Measurements from ENCODE around the gene NEDD4L. TPM values are rescaled to one million over a fixed set of nuclear protein-coding genes. Genes with fewer than 3 reads are reported as not detected.
"Not testable (repeated sequence)": the region's sequence is repeated elsewhere in the genome, so short reads cannot be mapped to it uniquely, and the experiment has no call there.

The NEDD4L gene
- total and polyA plus RNA-seq, 4 donors: 40.2 to 308 (median 148) TPM

DNA sequence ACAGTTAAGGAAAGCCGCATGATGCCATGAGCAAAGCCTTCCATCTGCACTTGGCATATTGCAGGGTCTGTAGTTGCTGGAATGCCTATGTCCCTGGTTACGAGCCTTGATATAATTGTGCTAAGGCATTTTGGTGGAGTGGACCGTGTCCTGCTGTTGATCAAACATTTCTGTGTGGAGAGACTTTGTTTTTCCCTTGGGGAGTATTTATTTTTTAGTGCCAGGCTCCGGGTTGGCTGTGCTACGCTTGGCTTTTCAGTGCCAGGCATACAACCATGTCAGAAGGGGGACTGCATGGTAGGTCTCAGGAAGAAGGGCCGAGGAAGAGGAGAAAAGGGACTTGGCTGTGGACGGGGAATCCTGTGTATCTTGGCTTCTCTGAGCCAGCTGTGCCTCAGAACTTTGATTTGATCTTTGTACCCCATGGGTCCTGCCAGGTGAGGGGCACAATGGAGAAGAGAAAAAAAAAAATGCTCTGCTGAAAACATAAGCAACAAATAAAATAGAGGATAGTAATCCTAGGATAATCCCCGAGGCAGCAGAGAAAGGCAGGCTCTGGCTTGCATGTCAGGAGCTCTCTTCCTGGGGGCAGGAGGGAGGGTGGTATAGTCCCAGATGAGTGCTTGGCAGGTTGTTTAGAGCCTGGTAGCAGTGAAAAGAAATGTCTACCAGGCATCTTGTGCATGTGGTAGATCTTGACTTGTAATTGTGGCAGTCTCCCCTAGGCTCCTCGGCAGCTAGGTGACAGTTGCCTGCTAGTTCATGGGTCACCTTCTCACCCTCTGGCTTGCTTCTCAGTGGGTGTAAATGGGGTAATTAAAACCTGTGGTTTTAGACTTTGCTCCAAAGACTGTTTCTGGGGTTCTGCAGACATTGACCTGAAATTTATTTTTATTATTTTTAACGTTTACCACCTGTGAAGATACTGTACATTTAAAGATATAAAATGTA, 233.0 kb downstream of the NEDD4L start:
- TF ChIP-seq, protein P1, sequence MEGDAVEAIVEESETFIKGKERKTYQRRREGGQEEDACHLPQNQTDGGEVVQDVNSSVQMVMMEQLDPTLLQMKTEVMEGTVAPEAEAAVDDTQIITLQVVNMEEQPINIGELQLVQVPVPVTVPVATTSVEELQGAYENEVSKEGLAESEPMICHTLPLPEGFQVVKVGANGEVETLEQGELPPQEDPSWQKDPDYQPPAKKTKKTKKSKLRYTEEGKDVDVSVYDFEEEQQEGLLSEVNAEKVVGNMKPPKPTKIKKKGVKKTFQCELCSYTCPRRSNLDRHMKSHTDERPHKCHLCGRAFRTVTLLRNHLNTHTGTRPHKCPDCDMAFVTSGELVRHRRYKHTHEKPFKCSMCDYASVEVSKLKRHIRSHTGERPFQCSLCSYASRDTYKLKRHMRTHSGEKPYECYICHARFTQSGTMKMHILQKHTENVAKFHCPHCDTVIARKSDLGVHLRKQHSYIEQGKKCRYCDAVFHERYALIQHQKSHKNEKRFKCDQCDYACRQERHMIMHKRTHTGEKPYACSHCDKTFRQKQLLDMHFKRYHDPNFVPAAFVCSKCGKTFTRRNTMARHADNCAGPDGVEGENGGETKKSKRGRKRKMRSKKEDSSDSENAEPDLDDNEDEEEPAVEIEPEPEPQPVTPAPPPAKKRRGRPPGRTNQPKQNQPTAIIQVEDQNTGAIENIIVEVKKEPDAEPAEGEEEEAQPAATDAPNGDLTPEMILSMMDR (IDR thresholded peaks at IDR 0.05; ENCODE audit: control extremely low read depth, extremely low read depth): no peak
- Histone ChIP-seq H3K27me3 (ENCODE audit: control insufficient read depth in 3 of 3, insufficient read depth in 3 of 3, low read length in 2 of 3) (no peaks in the 10 kb centered on the region), H3K36me3 (ENCODE audit: control insufficient read depth in 4 of 4, insufficient read depth in 4 of 4, low read length in 4 of 4) (no peaks in the 10 kb centered on the region), H3K9me3 (ENCODE audit: control insufficient read depth in 4 of 4, insufficient read depth in 3 of 4, low read length in 3 of 4) (no peaks in the 10 kb centered on the region), H3K27ac (ENCODE audit: low read depth in 1 of 2, low read length in 1 of 2) (peak overlapping the region; percentile 66 to 79), H3K4me1 (ENCODE audit: control insufficient read depth in 5 of 5, insufficient read depth in 5 of 5, low read length in 5 of 5) (peaks cover 0 to 24% (median 13%) of the 10 kb centered on the region in 5 donors), H3K9ac (ENCODE audit: insufficient read depth in 1 of 2, low read length in 2 of 2) (peak overlapping the region in 1 of 2 donors; percentile 27), H3K4me3 (no peak overlapping the region)
- DNase-seq (no peak), ATAC-seq (ENCODE audit: insufficient read depth, low FRiP score) (no peak)
- WGBS, 2 donors: 64 to 83% methylated on average over 10 of the region's 10 CpGs

DNA sequence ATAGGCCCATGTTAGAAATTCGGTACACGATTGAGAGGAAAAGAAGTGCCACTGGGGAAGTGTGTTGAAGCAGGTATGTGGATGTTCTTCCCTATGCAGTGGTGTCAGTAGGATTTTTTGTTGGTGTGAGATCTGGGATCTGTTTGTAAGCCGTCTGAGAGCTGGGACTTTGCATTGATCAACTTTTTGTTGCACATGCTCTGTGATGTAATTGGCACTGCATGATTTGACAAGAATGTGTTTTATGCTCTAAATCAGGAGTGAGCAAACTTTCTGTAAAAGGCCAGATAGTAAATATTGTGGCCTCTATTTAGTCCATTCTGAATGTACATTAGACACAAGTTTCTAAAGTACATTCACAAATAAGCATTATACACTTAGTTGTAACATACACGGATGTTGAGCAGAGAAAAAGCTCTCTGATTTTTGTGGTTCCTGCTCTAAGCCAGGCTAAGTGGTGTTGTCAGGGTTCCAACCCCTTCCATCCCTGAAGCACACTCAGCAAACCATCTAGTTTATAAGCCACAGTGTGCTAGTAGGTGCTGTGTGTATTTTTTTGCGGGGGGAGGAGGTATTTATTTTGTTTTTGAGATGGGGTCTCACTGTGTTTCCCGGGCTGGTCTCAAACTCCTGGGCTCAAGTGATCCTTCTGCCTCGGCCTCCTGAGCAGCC, 235.6 kb downstream of the NEDD4L start:
- WGBS, 2 donors: 69 to 83% methylated on average over 7 of the region's 7 CpGs
- ATAC-seq (ENCODE audit: insufficient read depth, low FRiP score) (no peak), DNase-seq (no peak)
- Histone ChIP-seq H3K4me1 (ENCODE audit: control insufficient read depth in 5 of 5, insufficient read depth in 5 of 5, low read length in 5 of 5) (peaks cover 0 to 20% (median 9%) of the 10 kb centered on the region in 5 donors), H3K4me3 (no peak overlapping the region), H3K9ac (ENCODE audit: insufficient read depth in 1 of 2, low read length in 2 of 2) (no peak overlapping the region), H3K27me3 (ENCODE audit: control insufficient read depth in 3 of 3, insufficient read depth in 3 of 3, low read length in 2 of 3) (no peaks in the 10 kb centered on the region), H3K36me3 (ENCODE audit: control insufficient read depth in 4 of 4, insufficient read depth in 4 of 4, low read length in 4 of 4) (no peaks in the 10 kb centered on the region), H3K9me3 (ENCODE audit: control insufficient read depth in 4 of 4, insufficient read depth in 3 of 4, low read length in 3 of 4) (no peaks in the 10 kb centered on the region), H3K27ac (ENCODE audit: low read depth in 1 of 2, low read length in 1 of 2) (peak overlapping the region in 1 of 2 donors; percentile 72)
- TF ChIP-seq, protein P1 (IDR thresholded peaks at IDR 0.05; ENCODE audit: control extremely low read depth, extremely low read depth): no peak

DNA sequence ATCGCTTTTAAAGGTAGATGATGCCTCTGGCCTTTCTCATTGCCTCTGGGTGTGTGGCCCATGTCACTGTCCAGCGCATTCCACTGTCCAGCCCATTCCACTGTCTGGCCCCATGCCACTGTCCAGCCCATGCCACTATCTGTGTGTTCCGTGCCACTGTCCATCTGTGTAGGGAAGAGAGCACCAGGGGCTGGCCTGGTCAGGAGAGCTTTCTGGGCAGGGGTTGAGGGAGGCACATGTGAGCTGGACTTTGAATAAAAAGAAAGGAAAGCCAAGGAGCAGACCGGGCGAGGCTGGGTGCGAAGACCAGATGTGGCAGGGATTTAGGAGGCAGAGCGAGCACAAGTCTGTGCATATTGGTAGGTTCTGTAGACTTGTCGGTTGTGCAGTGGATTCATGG, 236.2 kb downstream of the NEDD4L start:
- H3K4me1 ChIP-seq (ENCODE audit: control insufficient read depth in 5 of 5, insufficient read depth in 5 of 5, low read length in 5 of 5): peaks cover 0 to 24% (median 9%) of the 10 kb centered on the region in 5 donors
- H3K27me3 ChIP-seq (ENCODE audit: control insufficient read depth in 3 of 3, insufficient read depth in 3 of 3, low read length in 2 of 3): no peaks in the 10 kb centered on the region
- no peaks in the 10 kb centered on the region for H3K36me3 ChIP-seq (ENCODE audit: control insufficient read depth in 4 of 4, insufficient read depth in 4 of 4, low read length in 4 of 4)
- WGBS, 2 donors: 80 to 85% methylated on average over 8 of the region's 8 CpGs
- DNase-seq (no peak), ATAC-seq (ENCODE audit: insufficient read depth, low FRiP score) (no peak)
- no peak overlapping the region for H3K9ac ChIP-seq (ENCODE audit: insufficient read depth in 1 of 2, low read length in 2 of 2)
- TF ChIP-seq, protein P1 (IDR thresholded peaks at IDR 0.05; ENCODE audit: control extremely low read depth, extremely low read depth): no peak
- peak overlapping the region in 1 of 2 donors; percentile 72 for H3K27ac ChIP-seq (ENCODE audit: low read depth in 1 of 2, low read length in 1 of 2)
- no peak overlapping the region for H3K4me3 ChIP-seq
- H3K9me3 ChIP-seq (ENCODE audit: control insufficient read depth in 4 of 4, insufficient read depth in 3 of 4, low read length in 3 of 4): no peaks in the 10 kb centered on the region

DNA sequence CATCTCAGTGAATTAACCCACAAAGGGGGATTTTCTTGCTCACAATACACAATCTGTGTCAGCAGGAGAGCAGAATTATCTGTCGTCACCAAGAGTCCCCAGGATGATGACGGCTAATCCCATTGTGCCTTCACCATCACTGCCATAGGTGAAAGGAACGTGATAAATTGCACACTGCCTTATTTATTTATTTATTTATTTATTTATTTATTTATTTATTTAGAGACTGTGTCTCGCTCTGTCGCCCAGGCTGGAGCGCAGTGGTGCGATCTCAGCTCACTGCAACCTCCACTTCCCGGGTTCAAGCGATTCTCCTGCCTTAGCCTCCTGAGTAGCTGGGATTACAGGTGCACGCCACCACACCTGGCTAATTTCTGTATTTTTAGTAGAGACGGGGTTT, 238.8 kb downstream of the NEDD4L start:
- H3K9me3 ChIP-seq (ENCODE audit: control insufficient read depth in 4 of 4, insufficient read depth in 3 of 4, low read length in 3 of 4); H3K4me3 ChIP-seq; H3K9ac ChIP-seq (ENCODE audit: insufficient read depth in 1 of 2, low read length in 2 of 2); ATAC-seq (ENCODE audit: insufficient read depth, low FRiP score); H3K36me3 ChIP-seq (ENCODE audit: control insufficient read depth in 4 of 4, insufficient read depth in 4 of 4, low read length in 4 of 4); H3K27me3 ChIP-seq (ENCODE audit: control insufficient read depth in 3 of 3, insufficient read depth in 3 of 3, low read length in 2 of 3); DNase-seq; H3K27ac ChIP-seq (ENCODE audit: low read depth in 1 of 2, low read length in 1 of 2): not testable (repeated sequence)
- 95 to 99% methylated on average over 11 of the region's 11 CpGs for WGBS, 2 donors
- H3K4me1 ChIP-seq (ENCODE audit: control insufficient read depth in 5 of 5, insufficient read depth in 5 of 5, low read length in 5 of 5): peaks cover 4 to 21% (median 13%) of the 10 kb centered on the region in 5 donors

Measured in lung (tissue), 12 donors.